K562 (cell line): ENCODE results near the gene LSP1. TPM values are rescaled to one million over a fixed set of nuclear protein-coding genes. Genes with fewer than 3 reads are reported as not detected.

Source experiments
- ATAC-seq: fragments of 200-7000 bp; cut with Tn5 transposase; 3 replicates; pipeline ENCODE4 v1.9.1; 2020; ENCODE audit warnings: moderate library complexity
- BruUV-seq: library from RNA; stranded (reverse); fragments of 400-500 nt; replicated peaks from 2 replicates; lab custom pipeline; 2021; lab: Mats Ljungman, UMichigan
- CTCF ChIA-PET: fragments of 300-600 bp; formaldehyde crosslinking; extraction: SDS; loops from one replicate; lab custom pipeline; 2021; ENCODE audit warnings: low intra/inter-chr PET ratio; lab: Yijun Ruan, JAX
- POLR2A ChIA-PET: fragments of 300-600, 350-650 bp; sonication (Branson Sonifier 250); formaldehyde crosslinking; extraction: SDS; loops from one replicate; lab custom pipeline; 2021; ENCODE audit warnings: antibody characterized with exemption, inconsistent platforms; lab: Yijun Ruan, JAX
- DNase-seq, 4 experiments: peaks; one replicate each; pipeline versions ENCODE4 v3.0.0 to v3.0.0-alpha.2; 2011 to 2018; ENCODE audit warnings: low spot score in 3 of 4, mixed read lengths in 3 of 4; ENCODE audit errors: extremely low read depth in 1 of 4
- FAIRE-seq: peaks from 2 replicates; lab custom pipeline; 2011; peaks lifted over from hg19 to GRCh38; lab: Jason Lieb, UNC
- H2AFZ ChIP-seq: 2 replicates; pipeline ENCODE4 v1.6.0; 2011; ENCODE audit warnings: low read depth, low read length, control low read depth, inconsistent platforms
- H3K27ac ChIP-seq: fragments of 200-600 bp; 3 replicates; pipeline ENCODE4 v1.8.0; 2011; ENCODE audit warnings: low read depth, mild to moderate bottlenecking, control low read depth, inconsistent platforms, low read length, moderate library complexity, mixed read lengths; ENCODE audit errors: extremely low read depth
- H3K27me3 ChIP-seq, 2 experiments: fragments of 300-600 bp in 1 of 2; 2 replicates in 1 of 2; 3 replicates in 1 of 2; pipeline versions ENCODE4 v1.6.0 to v1.8.0; 2011; ENCODE audit warnings: inconsistent platforms in 2 of 2, low read length in 2 of 2, mild to moderate bottlenecking in 1 of 2, mixed read lengths in 1 of 2, moderate library complexity in 1 of 2; ENCODE audit not compliant: control insufficient read depth in 2 of 2, insufficient read depth in 2 of 2
- H3K36me3 ChIP-seq: fragments of 300-600 bp; 3 replicates; pipeline ENCODE4 v1.8.0; 2011; ENCODE audit warnings: mild to moderate bottlenecking, low read length, inconsistent platforms; ENCODE audit not compliant: control insufficient read depth, insufficient read depth
- H3K4me1 ChIP-seq, 2 experiments: fragments of 200-600 bp in 1 of 2; replicated peaks in 1 of 2; 2 replicates in 1 of 2; 3 replicates in 1 of 2; pipeline versions ENCODE4 v1.5.1 to v1.8.0; 2011; ENCODE audit warnings: inconsistent platforms in 2 of 2, low read length in 2 of 2, mild to moderate bottlenecking in 1 of 2, mixed read lengths in 1 of 2, moderate library complexity in 1 of 2; ENCODE audit not compliant: control insufficient read depth in 2 of 2, insufficient read depth in 2 of 2
- H3K4me2 ChIP-seq: 2 replicates; pipeline ENCODE4 v1.6.1; 2011; ENCODE audit warnings: low read length, control low read depth, inconsistent platforms, mixed read lengths; ENCODE audit not compliant: insufficient read depth
- H3K4me3 ChIP-seq: fragments of 200-600 bp; sonication (generic), shearing (Covaris generic); 2 replicates; pipeline ENCODE4 v1.5.1; 2016; ENCODE audit warnings: control low read depth, inconsistent platforms
- H3K79me2 ChIP-seq: fragments of 200-600 bp; 3 replicates; pipeline ENCODE4 v1.8.0; 2011; ENCODE audit warnings: low read length, inconsistent platforms; ENCODE audit not compliant: control insufficient read depth, insufficient read depth
- H3K9ac ChIP-seq, 2 experiments: 2 replicates each; pipeline versions ENCODE4 v1.6.0 to v1.6.1; 2011; ENCODE audit warnings: low read depth in 2 of 2, low read length in 2 of 2, control low read depth in 1 of 2, inconsistent platforms in 1 of 2, mild to moderate bottlenecking in 1 of 2, mixed read lengths in 1 of 2; ENCODE audit not compliant: insufficient read depth in 1 of 2
- H3K9me1 ChIP-seq: one replicate; pipeline ENCODE4 v1.6.0; 2011; ENCODE audit warnings: inconsistent platforms, mild to moderate bottlenecking, low read length, moderate library complexity; ENCODE audit not compliant: control insufficient read depth, insufficient read depth
- H3K9me3 ChIP-seq: replicated peaks from 2 replicates; pipeline ENCODE4 v1.5.1; 2011; ENCODE audit warnings: low read depth, low read length, inconsistent platforms; ENCODE audit not compliant: control insufficient read depth, insufficient read depth
- H4K20me1 ChIP-seq: replicated peaks from 2 replicates; pipeline ENCODE4 v1.6.1; 2011; ENCODE audit warnings: low read length, inconsistent platforms, mixed read lengths; ENCODE audit not compliant: control insufficient read depth, insufficient read depth
- ELF4 ChIP-seq: fragments of 450-650 bp; formaldehyde crosslinking; IDR thresholded peaks from 2 replicates; pipeline ENCODE4 v1.4.0; 2022; ENCODE audit warnings: missing genetic modification characterization
- ETV5 ChIP-seq: sonication (generic); formaldehyde crosslinking; IDR thresholded peaks from 2 replicates; pipeline ENCODE4 v1.4.0; 2020; ENCODE audit warnings: low read depth, mild to moderate bottlenecking, missing genetic modification reagents
- KLF6 ChIP-seq: fragments of 250-450 bp; sonication (Bioruptor Pico); IDR thresholded peaks from 2 replicates; pipeline ENCODE4 v1.4.0; 2020; ENCODE audit warnings: mild to moderate bottlenecking, moderate library complexity, borderline replicate concordance
- PTTG1 ChIP-seq: fragments of 450-650 bp; IDR thresholded peaks from 2 replicates; pipeline ENCODE4 v1.6.1; 2016; ENCODE audit warnings: low read depth, mild to moderate bottlenecking, missing genetic modification characterization, missing compliant biosample characterization
- STAT5B ChIP-seq: fragments of 250-450 bp; sonication (Bioruptor Pico); IDR thresholded peaks from 2 replicates; pipeline ENCODE4 v1.8.0; 2021; ENCODE audit warnings: mild to moderate bottlenecking, inconsistent platforms
- ZNF232 ChIP-seq: sonication (generic); formaldehyde crosslinking; IDR thresholded peaks from 2 replicates; pipeline ENCODE4 v1.8.0; 2022; ENCODE audit warnings: mild to moderate bottlenecking, missing genetic modification reagents
- ZNF436 ChIP-seq: fragments of 250-450, 450-650 bp; sonication (Bioruptor Pico); formaldehyde crosslinking; IDR thresholded peaks from 2 replicates; pipeline ENCODE4 v1.7.0; 2020; ENCODE audit warnings: mild to moderate bottlenecking
- WGBS: fragments of 100-300 bp; shearing (Covaris generic); methylation state at CpG from one replicate; pipeline ENCODE4 v1.1.6; 2016; ENCODE audit warnings: low coverage, mixed read lengths; ENCODE audit not compliant: insufficient coverage; ENCODE audit errors: missing lambda C conversion rate; 5-methylcytosine and 5-hydroxymethylcytosine counted together
- in situ Hi-C: fragments of 300-500 bp; cut with MboI; formaldehyde crosslinking; loops from 4 replicates; pipeline ENCODE4 v1.15.0; 2018; ENCODE audit warnings: inconsistent platforms, mixed read lengths
- intact Hi-C: fragments of 100-400 bp; cut with micrococcal nuclease; formaldehyde crosslinking; loops from 2 replicates; pipeline ENCODE4 v1.14.2; 2022
- polyA plus RNA-seq, 8 experiments: library from polyadenylated mRNA; depleted of rRNA in 4 of 8; stranded (reverse) in 5 of 8; unstranded in 3 of 8; fragments of >200 nt; fragmentation: Nextera tagmentation in 2 of 8; fragmentation: Illumina TruSeq in 1 of 8; extraction: Ambion mirVana in 2 of 8; extraction: Trizol in 1 of 8; gene quantifications; 2 replicates each; pipeline versions ENCODE4 v1.2.1 to v1.2.3, GENCODE V29; 2011 to 2014; ENCODE audit warnings: inconsistent platforms in 1 of 8, missing spikeins in 1 of 8
- total RNA-seq, 7 experiments: library from RNA; depleted of rRNA in 6 of 7; stranded (reverse); fragments of >200 nt in 6 of 7; fragmentation: Illumina TruSeq in 2 of 7; extraction: Trizol in 2 of 7; gene quantifications; 2 replicates each; pipeline versions ENCODE4 v1.2.1 to v1.2.3, GENCODE V29; 2011 to 2021; ENCODE audit warnings: low replicate concordance in 1 of 7
- TF ChIP-seq, protein P1 (sequence below): fragments of 450-650 bp; IDR thresholded peaks from 2 replicates; pipeline ENCODE4 v1.6.1; 2017; ENCODE audit warnings: antibody characterized with exemption, mild to moderate bottlenecking

The LSP1 gene
- total and polyA plus RNA-seq, 9 of the 15 experiments (the other 6 are each of a cell fraction or from before 2014, with no cell fraction given), result 0.08 to 2.9 (median 0.65) TPM; not detected in 2

DNA sequence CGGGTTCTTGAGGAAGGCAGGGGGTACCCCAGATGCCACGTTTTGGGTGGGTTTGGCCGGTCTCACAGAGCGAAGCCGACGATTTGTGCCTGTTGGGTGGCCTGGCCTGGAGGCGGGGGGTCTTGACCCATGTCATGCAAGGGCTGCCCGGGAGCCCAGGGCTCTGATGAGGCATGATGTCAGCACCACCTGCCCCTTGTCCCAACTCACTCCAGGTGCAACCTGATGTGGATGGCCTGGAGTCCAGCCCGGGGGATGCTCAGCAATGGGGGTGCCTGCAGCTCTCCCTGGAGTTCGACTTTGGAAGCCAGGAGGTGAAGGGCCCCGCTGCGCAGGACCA is 17.2 kb upstream of the LSP1 start:
- 4% methylated on average over 12 of the region's 12 CpGs for WGBS
- Histone ChIP-seq H3K9me3 (no peaks in the 10 kb centered on the region), H3K9ac (no peak overlapping the region), H3K4me1 (peaks cover 0 to 54% of the 10 kb centered on the region in 2 experiments; a peak in 2 of 5 replicates), H3K4me2 (no peak overlapping the region), H3K27me3 (peaks cover 3 to 52% of the 10 kb centered on the region in 2 experiments; a peak in 4 of 5 replicates), H2AFZ (no peak overlapping the region), H3K36me3 (no peaks in the 10 kb centered on the region), H3K79me2 (no peaks in the 10 kb centered on the region), H4K20me1 (peaks cover 16% of the 10 kb centered on the region), H3K9me1 (no peaks in the 10 kb centered on the region), H3K4me3 (no peak overlapping the region), H3K27ac (no peak overlapping the region)
- CTCF ChIA-PET, result interaction anchor here (0.7 kb wide), 1 partner anchor 142 kb away, joined by 3 read pairs; no protein-coding TSS in a partner anchor
- FAIRE-seq (no peak), DNase-seq (no peak), ATAC-seq (no peak)
- BruUV-seq, result no TSS peak
- no peak for TF ChIP-seq KLF6 (CRISPR knock-in tag)
- no peak for TF ChIP-seq ZNF436 (CRISPR knock-in tag)
- no peak for TF ChIP-seq STAT5B (CRISPR knock-in tag)
- TF ChIP-seq ELF4 (CRISPR knock-in tag), result no peak
- TF ChIP-seq PTTG1 (tag), result no peak
- TF ChIP-seq, protein P1, sequence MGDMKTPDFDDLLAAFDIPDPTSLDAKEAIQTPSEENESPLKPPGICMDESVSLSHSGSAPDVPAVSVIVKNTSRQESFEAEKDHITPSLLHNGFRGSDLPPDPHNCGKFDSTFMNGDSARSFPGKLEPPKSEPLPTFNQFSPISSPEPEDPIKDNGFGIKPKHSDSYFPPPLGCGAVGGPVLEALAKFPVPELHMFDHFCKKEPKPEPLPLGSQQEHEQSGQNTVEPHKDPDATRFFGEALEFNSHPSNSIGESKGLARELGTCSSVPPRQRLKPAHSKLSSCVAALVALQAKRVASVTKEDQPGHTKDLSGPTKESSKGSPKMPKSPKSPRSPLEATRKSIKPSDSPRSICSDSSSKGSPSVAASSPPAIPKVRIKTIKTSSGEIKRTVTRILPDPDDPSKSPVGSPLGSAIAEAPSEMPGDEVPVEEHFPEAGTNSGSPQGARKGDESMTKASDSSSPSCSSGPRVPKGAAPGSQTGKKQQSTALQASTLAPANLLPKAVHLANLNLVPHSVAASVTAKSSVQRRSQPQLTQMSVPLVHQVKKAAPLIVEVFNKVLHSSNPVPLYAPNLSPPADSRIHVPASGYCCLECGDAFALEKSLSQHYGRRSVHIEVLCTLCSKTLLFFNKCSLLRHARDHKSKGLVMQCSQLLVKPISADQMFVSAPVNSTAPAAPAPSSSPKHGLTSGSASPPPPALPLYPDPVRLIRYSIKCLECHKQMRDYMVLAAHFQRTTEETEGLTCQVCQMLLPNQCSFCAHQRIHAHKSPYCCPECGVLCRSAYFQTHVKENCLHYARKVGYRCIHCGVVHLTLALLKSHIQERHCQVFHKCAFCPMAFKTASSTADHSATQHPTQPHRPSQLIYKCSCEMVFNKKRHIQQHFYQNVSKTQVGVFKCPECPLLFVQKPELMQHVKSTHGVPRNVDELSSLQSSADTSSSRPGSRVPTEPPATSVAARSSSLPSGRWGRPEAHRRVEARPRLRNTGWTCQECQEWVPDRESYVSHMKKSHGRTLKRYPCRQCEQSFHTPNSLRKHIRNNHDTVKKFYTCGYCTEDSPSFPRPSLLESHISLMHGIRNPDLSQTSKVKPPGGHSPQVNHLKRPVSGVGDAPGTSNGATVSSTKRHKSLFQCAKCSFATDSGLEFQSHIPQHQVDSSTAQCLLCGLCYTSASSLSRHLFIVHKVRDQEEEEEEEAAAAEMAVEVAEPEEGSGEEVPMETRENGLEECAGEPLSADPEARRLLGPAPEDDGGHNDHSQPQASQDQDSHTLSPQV, result no peak
- TF ChIP-seq ZNF232 (CRISPR knock-in tag), result no peak
- no peak for TF ChIP-seq ETV5 (CRISPR knock-in tag)
- POLR2A ChIA-PET, result no interaction called here
- intact Hi-C loops, result loop anchor here (2.0 kb wide), 1 partner anchor 47 kb away; no protein-coding TSS in a partner anchor
- in situ Hi-C loops, result no loop called here
